ENCODE data around the gene GALNT18. TPM values are rescaled to one million over a fixed set of nuclear protein-coding genes. Genes with fewer than 3 reads are reported as not detected.

GALNT18 gene
- total RNA-seq, 1 experiment from 2014 or later = 1.7 TPM

- no CpG with 5 or more reads among the region's 5 CpGs for WGBS (ENCODE audit: extremely low coverage, insufficient read length, low lambda C conversion rate)
- no peak for DNase-seq
- H3K4me3 Mint-ChIP-seq = no peak overlapping the region
Observed at GRCh38 chr11:11348303-11348702, 273.5 kb downstream of the GALNT18 start.

More at GRCh38 chr11:11348303-11348702, 273.5 kb downstream of the GALNT18 start:
- Histone ChIP-seq H3K79me1 (ENCODE audit: insufficient read depth, low read depth, low read length, poor library complexity, severe bottlenecking) (no peaks in the 10 kb centered on the region), H3K56ac (ENCODE audit: insufficient read length, low read depth, low read length) (no peak overlapping the region), H3K9ac (ENCODE audit: extremely low read depth, insufficient read length, low read length) (no peak overlapping the region), H3K27me3 (ENCODE audit: insufficient read depth, low read length) (no peaks in the 10 kb centered on the region; the same call in 1 of the 2 replicates), H4K8ac (replicated peaks; ENCODE audit: insufficient read length, low read depth, low read length) (no peak overlapping the region), H2BK15ac (ENCODE audit: low read depth, low read length) (no peak overlapping the region; the same call in 1 of the 2 replicates), H2BK20ac (ENCODE audit: low read depth, low read length, poor library complexity, severe bottlenecking) (no peak overlapping the region), H3K27ac (ENCODE audit: insufficient read length, low read depth, low read length) (no peak overlapping the region), H2AK5ac (ENCODE audit: insufficient read length, low read length) (no peak overlapping the region), H3K23ac (ENCODE audit: insufficient read length, low read depth, low read length) (no peak overlapping the region), H3K79me2 (ENCODE audit: insufficient read depth, low read length) (no peaks in the 10 kb centered on the region), H4K5ac (ENCODE audit: insufficient read length, low read depth, low read length) (no peak overlapping the region), H2AFZ (ENCODE audit: low read length) (no peak overlapping the region), H4K91ac (ENCODE audit: insufficient read length, low read depth, low read length) (no peak overlapping the region), H3T11ph (ENCODE audit: low read length) (no peak overlapping the region), H2BK120ac (ENCODE audit: low read depth, low read length, poor library complexity, severe bottlenecking) (no peak overlapping the region), H2BK5ac (ENCODE audit: insufficient read length, low read length) (no peak overlapping the region), H3K18ac (ENCODE audit: insufficient read length, low read depth, low read length) (no peak overlapping the region), H4K20me1 (ENCODE audit: control insufficient read depth, insufficient read depth, insufficient read length) (no peaks in the 10 kb centered on the region), H3K4me2 (ENCODE audit: insufficient read depth, insufficient read length, low read length) (no peak overlapping the region), H3K9me3 (ENCODE audit: control insufficient read depth, low read depth, low read length) (no peaks in the 10 kb centered on the region), H2BK12ac (ENCODE audit: insufficient read length, low read depth, low read length) (no peak overlapping the region), H3K14ac (ENCODE audit: insufficient read depth, low read length) (no peak overlapping the region), H3K23me2 (ENCODE audit: insufficient read length, low read depth, low read length, poor library complexity, severe bottlenecking) (no peaks in the 10 kb centered on the region), H3K4me1 (ENCODE audit: insufficient read depth, low read length) (no peaks in the 10 kb centered on the region), H3K4ac (ENCODE audit: low read depth, low read length) (no peak overlapping the region)
- Mint-ChIP-seq H3K36me3 (ENCODE audit: insufficient read depth in 1 of 3, low read depth in 3 of 3) (no peaks in the 10 kb centered on the region), H3K9me3 (no peaks in the 10 kb centered on the region), H3K27me3 (ENCODE audit: low read depth) (peaks cover 5% of the 10 kb centered on the region; the same call in 1 of the 2 replicates), H3K27ac (no peak overlapping the region; a peak in 1 of 7 replicates), H3K4me1 (peaks cover 2 to 5% of the 10 kb centered on the region in 2 experiments)
- no peak for TF ChIP-seq CTCF (conservative IDR thresholded peaks at IDR 0.05)
